ENCODE data around the gene SLC50A1.

Gene SLC50A1, protein sequence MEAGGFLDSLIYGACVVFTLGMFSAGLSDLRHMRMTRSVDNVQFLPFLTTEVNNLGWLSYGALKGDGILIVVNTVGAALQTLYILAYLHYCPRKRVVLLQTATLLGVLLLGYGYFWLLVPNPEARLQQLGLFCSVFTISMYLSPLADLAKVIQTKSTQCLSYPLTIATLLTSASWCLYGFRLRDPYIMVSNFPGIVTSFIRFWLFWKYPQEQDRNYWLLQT

DNA sequence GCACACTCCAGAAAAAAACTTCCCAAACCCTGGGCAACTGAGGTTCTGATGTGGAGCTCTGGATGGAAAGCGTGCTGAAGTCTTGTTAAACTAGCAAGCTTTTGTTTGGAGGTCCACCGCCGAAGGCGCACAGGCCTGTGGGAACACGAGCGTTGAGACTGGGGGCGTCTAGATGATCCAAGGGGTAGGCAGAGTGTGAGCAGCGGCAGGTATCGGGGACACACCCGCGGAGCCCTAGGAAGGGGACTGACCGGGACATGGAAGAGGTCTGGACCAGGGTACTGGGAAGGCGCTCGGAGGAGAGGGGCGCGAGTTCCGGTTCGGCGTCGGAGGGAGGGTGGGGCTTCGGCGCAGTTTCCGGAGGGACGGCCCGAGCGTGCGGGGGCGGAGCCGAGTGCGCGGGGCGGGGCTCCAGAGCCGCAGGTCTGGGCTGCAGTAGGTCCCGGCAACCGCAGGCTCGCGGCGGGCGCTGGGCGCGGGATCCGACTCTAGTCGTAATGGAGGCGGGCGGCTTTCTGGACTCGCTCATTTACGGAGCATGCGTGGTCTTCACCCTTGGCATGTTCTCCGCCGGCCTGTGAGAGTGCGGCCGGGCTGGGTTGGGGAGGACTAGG lies at the start of gene SLC50A1:
SLC50A1 (plus strand) TSS at position 438 of the 614 bp plus-strand sequence; CDS start at position 498, 60 bp downstream.
- DNase-seq: peak; percentile 80

DNA sequence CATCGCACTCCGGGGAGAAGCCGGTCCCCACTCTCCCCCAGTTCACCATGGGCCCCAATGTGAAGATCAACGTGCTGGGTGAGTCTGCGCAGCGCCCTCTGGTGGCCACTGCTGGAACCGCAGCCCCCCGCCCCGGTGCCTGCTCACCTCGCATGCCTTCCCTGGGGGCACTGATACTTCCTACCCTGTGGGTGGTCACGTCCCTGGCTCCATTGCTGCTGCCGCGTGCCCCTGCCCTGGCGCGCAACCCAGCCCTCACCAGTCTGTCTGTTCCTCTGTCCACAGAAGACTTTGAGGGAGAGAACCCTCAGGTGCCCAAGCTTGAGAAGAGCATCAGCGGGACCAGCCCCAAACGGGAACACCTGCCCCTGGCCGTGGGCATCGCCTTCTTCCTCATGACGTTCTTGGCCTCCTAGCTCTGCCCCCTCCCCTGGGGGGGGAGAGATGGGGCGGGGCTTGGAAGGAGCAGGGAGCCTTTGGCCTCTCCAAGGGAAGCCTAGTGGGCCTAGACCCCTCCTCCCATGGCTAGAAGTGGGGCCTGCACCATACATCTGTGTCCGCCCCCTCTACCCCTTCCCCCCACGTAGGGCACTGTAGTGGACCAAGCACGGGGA lies 49.4 kb upstream of the SLC50A1 start:
- DNase-seq: no peak

DNA sequence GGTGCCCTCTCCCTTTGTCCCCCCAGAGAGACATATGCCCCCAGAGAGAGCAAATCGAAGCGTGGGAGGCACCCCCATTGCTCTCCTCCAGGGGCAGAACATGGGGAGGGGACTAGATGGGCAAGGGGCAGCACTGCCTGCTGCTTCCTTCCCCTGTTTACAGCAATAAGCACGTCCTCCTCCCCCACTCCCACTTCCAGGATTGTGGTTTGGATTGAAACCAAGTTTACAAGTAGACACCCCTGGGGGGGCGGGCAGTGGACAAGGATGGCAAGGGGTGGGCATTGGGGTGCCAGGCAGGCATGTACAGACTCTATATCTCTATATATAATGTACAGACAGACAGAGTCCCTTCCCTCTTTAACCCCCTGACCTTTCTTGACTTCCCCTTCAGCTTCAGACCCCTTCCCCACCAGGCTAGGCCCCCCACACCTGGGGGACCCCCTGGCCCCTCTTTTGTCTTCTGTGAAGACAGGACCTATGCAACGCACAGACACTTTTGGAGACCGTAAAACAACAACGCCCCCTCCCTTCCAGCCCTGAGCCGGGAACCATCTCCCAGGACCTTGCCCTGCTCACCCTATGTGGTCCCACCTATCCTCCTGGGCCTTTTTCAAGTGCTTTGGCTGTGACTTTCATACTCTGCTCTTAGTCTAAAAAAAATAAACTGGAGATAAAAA lies 48.7 kb upstream of the SLC50A1 start:
- no peak for DNase-seq

DNA sequence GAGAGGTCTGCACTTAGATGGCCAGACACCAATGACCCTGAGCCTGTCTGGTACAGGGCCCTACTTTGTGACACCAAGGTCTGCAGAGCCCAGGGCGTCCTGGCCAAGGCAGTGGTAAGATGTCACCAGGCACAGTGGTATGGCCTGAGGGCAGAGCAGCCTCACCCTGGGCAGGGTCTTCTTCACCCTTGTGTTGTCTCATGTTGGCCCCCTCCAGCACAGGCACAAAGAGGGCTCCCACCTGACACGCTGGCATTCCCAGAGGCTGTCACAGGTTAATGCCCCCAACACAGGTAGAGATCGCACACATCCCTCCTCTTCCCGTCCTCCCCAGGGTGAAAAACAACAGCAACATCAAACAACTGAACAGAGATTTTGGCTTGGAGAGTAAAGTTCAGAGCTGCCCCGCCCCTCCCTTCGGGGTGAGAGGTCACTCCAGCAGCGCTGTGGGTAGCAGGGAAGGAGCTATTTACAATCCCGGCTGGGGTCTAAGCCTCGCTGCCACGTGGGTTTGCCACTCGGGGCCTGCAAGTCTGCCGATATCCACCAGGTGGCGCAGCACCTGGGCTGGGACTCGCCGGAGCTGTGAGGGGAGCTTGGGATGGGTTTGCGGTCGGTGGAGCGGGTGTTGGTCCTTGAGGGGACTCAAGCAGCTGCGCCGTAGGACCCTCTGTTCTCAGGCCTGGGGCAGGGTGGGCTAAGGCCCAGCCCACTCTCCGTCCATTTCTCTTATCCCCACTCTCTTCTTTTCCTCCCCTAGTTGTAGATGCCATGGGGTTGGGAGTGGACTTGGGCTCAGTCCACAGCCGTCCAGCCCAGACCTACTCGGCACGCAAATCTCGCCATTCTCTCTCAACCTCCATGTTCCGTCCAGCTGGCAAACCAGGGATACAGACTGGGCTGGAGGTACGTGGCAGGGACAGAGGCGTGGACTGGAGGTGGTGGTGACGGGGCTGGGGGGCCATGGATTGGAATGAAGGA lies 44.3 kb upstream of the SLC50A1 start:
- peak; percentile 30 for DNase-seq

DNA sequence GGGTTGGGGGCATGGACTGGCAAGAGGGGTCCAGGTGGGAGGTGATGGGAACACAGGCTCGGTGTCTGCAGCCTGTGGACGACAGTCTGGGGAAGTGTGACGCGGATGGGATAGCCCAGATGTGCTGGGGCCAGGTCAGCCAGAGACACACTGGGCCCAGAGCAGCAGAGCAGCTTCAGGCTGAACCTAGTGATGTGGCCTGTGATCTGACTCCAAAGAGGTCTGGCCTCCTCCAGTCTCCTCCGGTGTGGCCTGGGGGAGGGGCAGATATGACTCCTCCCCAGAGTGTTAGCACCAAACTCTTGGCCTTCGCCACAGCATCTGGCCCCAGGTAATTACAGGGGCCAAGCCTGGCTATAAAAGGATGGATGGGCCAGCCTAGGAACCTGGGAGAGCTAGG lies 43.5 kb upstream of the SLC50A1 start:
- no peak for DNase-seq

DNA sequence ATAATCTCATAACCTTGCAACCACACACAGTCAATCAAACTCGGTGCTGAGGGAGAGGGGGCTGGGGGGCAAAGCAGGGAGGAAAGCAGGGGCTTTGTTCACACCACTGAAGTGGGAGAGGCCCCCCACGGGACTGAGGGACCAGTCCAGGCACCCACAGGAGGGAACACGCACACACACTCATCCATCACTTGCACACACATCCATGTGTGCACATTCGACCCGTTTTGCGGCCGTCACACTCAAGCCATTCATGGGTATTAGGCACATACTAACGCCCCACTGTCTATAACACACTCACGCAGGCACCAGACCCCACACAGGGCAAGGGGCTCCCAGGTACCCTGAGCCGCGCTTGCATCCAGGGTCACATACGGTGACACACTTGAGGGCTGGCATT lies 43.0 kb upstream of the SLC50A1 start:
- DNase-seq: no peak

DNA sequence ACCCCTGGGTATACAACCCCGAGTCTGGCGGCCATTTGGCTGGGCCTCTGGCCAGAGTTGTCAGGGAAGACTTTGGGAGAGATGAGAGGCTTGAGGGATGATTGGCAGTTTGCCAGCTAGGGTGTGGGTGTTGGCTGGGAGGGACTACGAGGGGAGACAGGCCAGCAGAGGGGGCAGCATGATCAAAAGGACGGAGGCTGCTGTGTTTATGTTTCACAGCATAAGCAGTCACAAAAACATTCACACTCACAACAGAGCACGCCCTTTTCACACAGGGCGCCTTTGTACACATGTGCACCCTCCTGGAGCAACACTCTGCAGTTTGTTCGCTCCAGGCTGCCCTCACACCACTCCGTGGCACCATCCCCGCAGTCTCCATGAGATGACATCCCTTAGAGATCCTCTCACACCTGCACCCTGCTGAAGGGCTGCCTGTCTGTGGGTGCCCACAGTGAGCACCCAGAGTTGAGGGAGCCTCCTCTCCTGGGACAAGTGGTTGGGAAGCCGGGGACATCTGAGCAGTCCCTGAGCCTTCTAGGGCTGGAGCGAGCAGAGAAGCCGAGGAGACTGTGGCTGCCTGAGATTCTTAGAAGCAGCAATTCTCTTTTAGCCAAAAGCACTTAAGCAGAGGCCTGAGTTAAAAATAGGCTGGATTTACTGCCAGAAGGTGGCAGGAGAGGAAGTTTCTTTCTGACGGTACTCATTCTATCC lies 41.6 kb upstream of the SLC50A1 start:
- peak; percentile 62 for DNase-seq

DNA sequence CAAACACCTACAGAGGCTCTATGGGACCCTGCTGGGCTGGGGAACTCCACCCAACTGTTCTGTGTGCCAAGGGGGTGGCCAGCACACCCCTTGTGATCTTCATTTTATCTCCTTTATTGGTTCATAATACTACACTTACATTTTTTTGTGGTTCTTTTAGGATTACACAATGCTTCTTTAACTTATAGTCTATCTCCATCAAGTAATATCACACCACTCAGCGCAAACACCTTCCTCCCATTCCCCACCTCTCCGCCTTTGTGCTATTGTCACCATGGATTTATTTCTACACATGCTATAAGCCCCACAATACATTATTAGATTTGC lies 41.1 kb upstream of the SLC50A1 start:
- DNase-seq: no peak

DNA sequence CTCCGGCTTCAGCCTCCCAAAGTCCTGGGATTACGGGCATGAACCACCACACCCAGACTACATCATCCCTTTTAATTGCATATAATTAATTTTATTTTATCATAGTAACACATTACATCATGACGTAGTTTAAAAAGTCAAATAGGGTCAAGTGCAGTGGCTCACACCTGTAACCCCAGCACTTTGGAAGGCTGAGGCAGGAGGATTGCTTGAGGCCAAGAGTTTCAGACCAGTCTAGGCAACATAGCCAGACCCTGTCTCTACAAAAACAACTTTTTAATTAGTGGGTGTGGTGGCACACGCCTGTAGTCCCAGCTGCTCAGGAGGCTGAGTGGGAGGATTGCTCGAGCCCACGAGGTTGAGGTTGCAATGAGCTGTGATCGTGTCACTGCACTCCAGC lies 36.3 kb upstream of the SLC50A1 start:
- DNase-seq: no peak

DNA sequence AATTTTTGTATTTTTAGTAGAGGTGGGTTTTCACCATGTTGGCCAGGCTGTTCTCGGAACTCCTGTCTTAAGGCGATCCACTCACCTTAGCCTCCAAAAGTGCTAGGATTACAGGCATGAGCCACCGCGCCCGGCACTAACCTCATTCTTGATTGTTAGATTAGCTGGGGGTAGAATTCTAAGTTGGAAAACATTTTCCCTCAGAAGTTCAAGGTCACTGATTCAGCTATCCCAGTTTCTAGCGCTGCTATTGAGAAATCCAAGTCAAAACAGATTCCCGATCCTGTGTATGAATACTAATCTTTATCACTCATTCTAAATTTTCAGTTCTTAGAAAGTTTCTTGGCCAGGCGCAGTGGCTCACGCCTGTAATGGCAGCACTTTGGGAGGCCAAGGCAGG lies 32.3 kb upstream of the SLC50A1 start:
- no peak for DNase-seq

DNA sequence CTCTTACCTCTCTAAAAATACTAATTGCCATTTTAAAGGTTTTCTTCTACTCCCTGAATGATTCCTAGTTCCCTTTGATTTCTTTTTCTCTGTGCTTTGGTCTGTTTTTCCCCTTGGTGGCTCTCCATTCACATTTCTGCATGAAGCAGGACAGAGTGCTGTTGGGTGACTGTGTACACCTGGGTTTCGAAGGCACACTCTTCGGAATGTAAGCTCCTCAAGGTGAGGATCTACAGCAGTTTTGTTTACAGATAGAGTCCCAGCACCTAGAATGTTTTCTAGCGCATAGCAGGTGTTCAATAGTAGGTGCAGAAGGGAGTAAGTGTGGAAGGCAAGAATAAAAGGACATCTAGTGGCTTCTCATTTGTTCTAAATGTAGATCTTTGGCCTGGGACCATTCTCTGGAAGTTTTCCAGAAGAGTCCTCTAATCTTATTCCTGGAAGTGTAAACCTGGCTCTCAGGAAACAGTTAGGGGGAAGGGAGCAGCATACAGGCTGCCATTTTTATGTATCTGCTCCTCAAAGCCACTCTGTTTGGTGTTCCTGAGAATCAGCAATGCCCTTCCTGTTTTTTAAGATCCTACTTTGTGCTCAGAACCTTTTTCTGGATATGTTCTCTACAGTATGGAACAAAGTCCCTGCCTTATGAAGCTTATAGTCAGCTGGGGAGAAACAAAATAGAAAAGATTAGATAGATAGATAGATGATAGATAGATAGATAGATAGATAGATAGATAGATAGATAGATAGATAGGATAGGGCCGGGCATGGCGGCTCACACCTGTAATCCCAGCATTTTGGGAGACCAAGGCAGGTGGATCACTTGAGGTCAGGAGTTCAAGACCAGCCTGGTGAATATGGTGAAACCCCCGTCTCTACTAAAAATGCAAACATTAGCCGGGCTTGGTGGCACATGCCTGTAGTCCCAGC lies 30.8 kb upstream of the SLC50A1 start:
- DNase-seq: no peak

DNA sequence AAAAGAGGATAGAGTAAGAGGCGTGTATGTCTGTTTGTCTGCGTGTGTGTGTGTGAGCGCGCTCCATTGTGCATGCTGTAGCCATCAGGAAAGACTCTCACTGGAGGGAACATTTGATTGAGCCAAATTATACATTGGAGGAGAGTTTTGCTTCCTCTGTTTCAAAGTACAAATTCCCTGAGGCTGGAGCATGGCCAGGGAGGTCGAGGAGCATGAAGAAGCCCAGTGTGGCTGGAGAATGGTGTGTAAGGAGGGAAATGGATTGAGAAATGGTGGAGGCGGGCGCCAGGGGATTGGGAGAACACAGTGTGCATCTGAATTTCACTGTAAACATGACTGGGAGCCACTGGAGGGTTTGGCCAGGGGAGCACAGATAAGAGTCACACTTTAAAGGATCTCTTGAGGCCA lies 30.0 kb upstream of the SLC50A1 start:
- no peak for DNase-seq

DNA sequence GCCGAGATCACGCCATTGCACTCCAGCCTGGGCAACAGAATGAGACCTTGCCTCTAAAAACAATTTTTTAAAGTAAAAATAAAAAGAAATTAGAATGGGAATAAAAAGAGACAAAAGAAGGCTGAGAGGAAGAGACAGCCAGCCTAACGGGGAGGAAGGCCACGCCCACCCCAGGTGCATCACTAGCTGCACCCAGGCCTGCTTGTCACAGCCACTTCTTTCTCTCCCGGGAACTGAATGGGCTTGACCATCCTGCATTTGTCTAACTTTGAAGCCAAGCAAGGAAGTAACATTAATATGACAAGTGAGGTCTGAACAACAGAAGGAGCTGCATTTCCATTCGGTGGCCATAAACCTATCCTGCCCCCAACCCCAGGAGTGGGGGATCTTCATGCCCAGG lies 28.8 kb upstream of the SLC50A1 start:
- DNase-seq: no peak

DNA sequence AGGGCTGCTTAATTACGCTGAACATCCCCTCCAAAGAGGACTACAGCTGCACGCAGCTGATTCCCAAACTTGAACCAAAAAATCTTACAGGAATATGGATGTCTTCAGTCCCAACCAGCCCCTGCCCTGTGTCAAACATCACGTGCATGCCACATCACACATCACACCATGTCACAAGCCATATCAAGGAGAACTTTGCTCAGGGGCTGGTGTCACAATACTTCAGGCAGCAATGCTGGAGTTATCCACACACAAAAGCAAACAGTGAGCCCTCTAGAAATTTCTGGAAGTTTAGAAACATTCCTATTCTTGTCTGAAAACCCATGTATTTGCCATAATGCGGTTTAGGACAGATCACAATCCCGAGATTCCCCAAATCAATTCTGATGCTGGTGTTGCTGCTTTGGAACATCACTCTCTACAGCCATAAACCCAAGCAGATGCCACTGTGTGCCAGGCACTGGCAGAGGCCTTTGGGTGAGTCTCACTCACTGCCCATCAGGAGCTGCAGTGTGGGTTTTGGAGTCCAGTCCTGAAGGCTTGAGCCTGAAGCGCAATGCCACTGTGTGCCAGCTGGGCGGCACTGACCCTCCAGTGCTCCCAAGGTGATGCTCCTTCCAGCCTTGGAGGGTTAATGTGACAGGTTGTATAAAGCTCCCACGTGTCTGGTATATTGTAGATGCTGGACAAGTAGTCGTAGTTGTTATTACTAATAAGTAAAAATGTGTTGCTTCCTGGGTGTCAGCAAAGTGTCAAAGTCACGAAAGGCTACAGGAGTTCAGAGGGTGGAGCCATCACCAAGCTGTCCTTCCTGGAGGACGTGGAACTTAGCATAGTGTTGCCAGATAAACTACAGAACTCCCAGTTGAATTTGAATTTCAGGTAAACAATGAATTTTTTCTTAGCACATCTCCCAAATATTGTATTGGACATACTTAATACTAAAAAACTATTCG lies 28.1 kb upstream of the SLC50A1 start:
- no peak for DNase-seq

DNA sequence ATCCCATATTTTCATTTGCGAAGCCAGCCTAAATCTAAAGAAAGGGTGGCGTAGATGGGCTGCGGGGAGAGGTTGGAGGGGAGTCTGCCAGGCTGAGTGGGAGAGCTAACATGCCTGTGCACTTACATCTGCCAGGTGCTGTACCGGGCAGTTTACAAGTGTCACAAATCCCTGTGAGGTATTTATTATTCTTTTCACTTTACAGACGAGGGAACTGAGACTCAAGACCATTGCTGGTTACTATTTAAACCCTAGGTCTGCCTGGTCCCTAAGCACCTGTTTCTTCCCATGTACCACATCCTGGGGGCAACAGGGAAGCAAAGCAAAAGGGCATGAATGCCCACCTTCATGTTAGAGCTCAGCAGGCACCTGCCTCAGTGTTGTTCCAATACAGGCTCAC lies 27.4 kb upstream of the SLC50A1 start:
- DNase-seq: no peak

DNA sequence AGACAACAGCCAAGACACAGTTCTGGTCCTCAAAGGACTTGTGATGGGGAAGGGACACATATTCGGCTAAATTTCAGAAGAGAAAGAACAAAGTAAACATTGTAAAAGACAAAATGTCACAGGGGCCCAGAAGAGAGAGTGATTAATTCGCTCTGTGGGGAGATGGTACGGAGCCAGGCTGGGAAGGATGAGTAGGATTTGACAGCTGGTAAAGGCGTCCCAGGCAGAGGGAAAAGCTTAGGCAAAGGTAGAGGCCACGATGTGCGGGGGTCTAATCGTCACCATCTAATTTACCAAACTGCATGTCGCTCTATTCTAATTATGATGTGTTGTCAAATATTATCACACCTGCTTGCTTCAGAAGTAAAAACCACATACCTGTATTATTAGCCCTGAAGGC lies 25.3 kb upstream of the SLC50A1 start:
- no peak for DNase-seq

DNA sequence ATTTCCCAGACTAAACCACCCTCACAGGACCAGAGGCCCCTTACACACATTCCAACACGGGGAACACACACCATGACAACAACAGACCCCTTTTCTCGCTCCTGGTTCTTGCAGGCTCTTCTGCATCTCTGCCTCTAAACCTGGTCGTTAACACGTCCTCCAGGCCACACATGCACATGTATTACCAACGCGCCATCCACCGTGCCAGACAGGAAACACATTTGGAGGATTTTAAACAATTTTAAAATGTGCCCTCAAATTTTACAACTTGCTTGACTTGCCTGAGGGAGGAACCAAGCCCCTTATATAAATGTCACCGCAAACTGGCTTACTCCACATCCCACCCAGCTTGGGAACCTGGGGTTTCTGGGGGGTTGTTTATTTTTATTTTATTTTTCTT lies 24.8 kb upstream of the SLC50A1 start:
- no peak for DNase-seq

DNA sequence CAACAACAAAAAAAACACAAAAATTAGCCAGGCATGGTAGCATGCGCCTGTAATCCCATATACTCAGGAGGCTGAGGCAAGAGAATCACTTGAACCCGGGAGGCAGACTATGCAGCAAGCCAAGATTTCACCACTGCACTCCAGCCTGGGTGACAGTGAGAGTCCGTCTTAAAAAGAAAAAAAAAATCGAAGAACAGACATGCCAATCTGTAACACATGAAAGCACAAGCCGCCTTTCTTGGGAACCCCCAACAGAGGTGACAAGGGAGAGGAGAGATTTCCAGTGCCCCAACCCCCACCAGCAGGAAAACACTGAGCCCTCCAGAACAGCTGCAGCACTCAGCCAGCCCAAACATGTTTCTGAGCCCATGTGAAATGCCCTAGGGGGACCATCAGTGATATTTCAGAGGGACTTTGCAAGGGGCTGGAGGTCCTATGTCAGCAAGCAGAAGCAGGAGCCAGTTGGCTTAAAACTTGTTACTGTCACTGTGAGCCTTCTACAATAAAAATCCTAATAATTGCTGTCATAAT lies 22.1 kb upstream of the SLC50A1 start:
- DNase-seq: no peak

DNA sequence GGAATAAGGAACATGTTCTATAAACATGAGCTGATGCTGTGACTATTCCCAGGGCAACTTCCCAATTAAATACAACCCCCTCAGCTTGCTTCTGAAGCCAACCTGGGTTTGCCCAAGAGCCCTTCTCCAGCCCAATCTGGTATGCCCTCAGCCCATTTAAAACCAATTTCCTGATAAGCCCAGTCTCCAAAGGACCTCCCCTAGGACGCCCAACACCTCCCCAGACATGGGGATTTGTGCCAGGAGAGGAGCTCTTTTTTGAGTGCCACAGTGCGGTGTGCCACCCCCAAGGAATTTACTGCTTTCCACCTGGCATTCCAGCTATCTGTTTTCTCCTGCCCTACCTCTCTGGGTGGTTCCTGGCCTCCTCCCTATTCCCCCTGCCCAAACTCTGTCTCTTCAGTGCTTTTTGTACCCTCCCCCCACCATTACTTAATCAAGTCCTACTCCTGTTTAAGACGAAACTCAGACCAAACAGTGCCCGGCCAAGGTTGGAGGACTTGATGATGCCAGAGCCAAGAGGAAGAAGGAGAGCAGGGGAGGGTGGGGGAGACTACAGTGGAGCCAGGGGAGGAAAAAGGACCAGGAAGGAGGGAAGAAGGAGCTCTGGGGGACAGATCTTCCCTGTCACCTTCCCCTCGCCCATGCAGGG lies 19.4 kb upstream of the SLC50A1 start:
- DNase-seq: no peak
